H7 (cell line): ENCODE data around the gene SLC29A2. TPM values are rescaled to one million over a fixed set of nuclear protein-coding genes. Genes with fewer than 3 reads are reported as not detected.
A peak's percentile ranks its signal among the peaks of the same experiment; 100 is the strongest.

ENCODE experiments used
- DNase-seq: peaks from one replicate; pipeline ENCODE4 v3.0.0; 2012
- H3K27me3 ChIP-seq: 2 replicates; pipeline ENCODE4 v1.6.0; 2011; ENCODE audit warnings: mild to moderate bottlenecking, low read length; ENCODE audit not compliant: control insufficient read depth, insufficient read depth
- H3K36me3 ChIP-seq: replicated peaks from 2 replicates; pipeline ENCODE4 v1.5.1; 2011; ENCODE audit warnings: low read length; ENCODE audit not compliant: control insufficient read depth, insufficient read depth
- H3K4me3 ChIP-seq: 2 replicates; pipeline ENCODE4 v1.5.1; 2011; ENCODE audit warnings: low read depth, mild to moderate bottlenecking, control low read depth, low read length, moderate library complexity; ENCODE audit not compliant: insufficient read depth
- total RNA-seq: library from RNA; depleted of rRNA; stranded (reverse); fragments of >200 nt; shearing (Covaris generic); gene quantifications from 2 replicates; pipeline ENCODE4 v1.2.3, GENCODE V29; 2014; rRNA removed

The SLC29A2 gene
- total RNA-seq, 1 experiment from 2014 or later: 23.8 TPM

GRCh38 chr11:66315921-66316811 is 55.4 kb downstream of the SLC29A2 start:
- no peak for DNase-seq
- Histone ChIP-seq H3K4me3 (no peak overlapping the region), H3K36me3 (no peaks in the 10 kb centered on the region), H3K27me3 (no peaks in the 10 kb centered on the region)

- H3K27me3 ChIP-seq: no peaks in the 10 kb centered on the region
- no peaks in the 10 kb centered on the region for H3K36me3 ChIP-seq
- H3K4me3 ChIP-seq: no peak overlapping the region
- DNase-seq: no peak
Observed at GRCh38 chr11:66315498-66315885, 56.1 kb downstream of the SLC29A2 start.

GRCh38 chr11:66314561-66315497 is 56.7 kb downstream of the SLC29A2 start:
- Histone ChIP-seq H3K36me3 (no peaks in the 10 kb centered on the region), H3K4me3 (no peak overlapping the region), H3K27me3 (no peaks in the 10 kb centered on the region)
- DNase-seq: no peak

GRCh38 chr11:66314186-66314501 is 57.4 kb downstream of the SLC29A2 start:
- no peaks in the 10 kb centered on the region for H3K36me3 ChIP-seq
- no peak overlapping the region for H3K4me3 ChIP-seq
- H3K27me3 ChIP-seq: no peaks in the 10 kb centered on the region
- no peak for DNase-seq

- Histone ChIP-seq H3K4me3 (peak overlapping the region; percentile 57), H3K27me3 (no peaks in the 10 kb centered on the region), H3K36me3 (no peaks in the 10 kb centered on the region)
- DNase-seq: peak; percentile 91
Observed at GRCh38 chr11:66313321-66314185, 58.0 kb downstream of the SLC29A2 start.

GRCh38 chr11:66312549-66313320 is 58.8 kb downstream of the SLC29A2 start:
- DNase-seq: peak; percentile 99
- Histone ChIP-seq H3K27me3 (no peaks in the 10 kb centered on the region), H3K36me3 (no peaks in the 10 kb centered on the region), H3K4me3 (peak overlapping the region; percentile 76)

Other genes with a start within 250 kb of the SLC29A2 start
- 21.5 and 28.1 TPM in 2 replicates for gene KLC2, start 114.1 kb downstream of the SLC29A2 start, total RNA-seq
- gene RAB1B, start 103.1 kb downstream of the SLC29A2 start, total RNA-seq: 140 and 165 TPM in 2 replicates
- 3.5 and 12.0 TPM in 2 replicates for gene CNIH2, start 93.6 kb downstream of the SLC29A2 start, total RNA-seq
- 117 and 125 TPM in 2 replicates for gene YIF1A, start 82.6 kb downstream of the SLC29A2 start, total RNA-seq
- 0.42 and 0.85 TPM in 2 replicates for gene TMEM151A, start 79.9 kb downstream of the SLC29A2 start, total RNA-seq
- gene CD248, start 54.7 kb downstream of the SLC29A2 start, total RNA-seq: 0.83 and 1.4 TPM in 2 replicates
- 7.2 and 9.6 TPM in 2 replicates for gene RIN1, start 35.3 kb downstream of the SLC29A2 start, total RNA-seq
- 53.5 and 72.8 TPM in 2 replicates for gene BRMS1, start 26.7 kb downstream of the SLC29A2 start, total RNA-seq
- 41.6 and 41.9 TPM in 2 replicates for gene B4GAT1, start 24.1 kb downstream of the SLC29A2 start, total RNA-seq
- gene NPAS4, start 49.3 kb upstream of the SLC29A2 start, total RNA-seq: 0.04 TPM in 1 of 2 replicates, not detected in the other
- gene MRPL11, start 67.1 kb upstream of the SLC29A2 start, total RNA-seq: 148 and 174 TPM in 2 replicates
- gene PELI3, start 95.1 kb upstream of the SLC29A2 start, total RNA-seq: 8.1 and 9.5 TPM in 2 replicates
- gene DPP3, start 108.7 kb upstream of the SLC29A2 start, total RNA-seq: 146 and 156 TPM in 2 replicates
- gene BBS1, start 138.9 kb upstream of the SLC29A2 start, total RNA-seq: 25.4 and 26.5 TPM in 2 replicates
- 14.8 and 25.8 TPM in 2 replicates for gene ZDHHC24, start 174.3 kb upstream of the SLC29A2 start, total RNA-seq
- gene ACTN3, start 175.1 kb upstream of the SLC29A2 start, total RNA-seq: 36.9 and 68.8 TPM in 2 replicates
- 4.8 and 5.1 TPM in 2 replicates for gene CTSF, start 196.8 kb upstream of the SLC29A2 start, total RNA-seq
- gene CCDC87, start 221.3 kb upstream of the SLC29A2 start, total RNA-seq: 0.52 and 0.67 TPM in 2 replicates
- gene CCS, start 221.4 kb upstream of the SLC29A2 start, total RNA-seq: 47.6 and 53.7 TPM in 2 replicates
- 51.6 and 55.2 TPM in 2 replicates for gene RBM14, start 244.9 kb upstream of the SLC29A2 start, total RNA-seq